Measurements from ENCODE around the gene APRT. TPM values are rescaled to one million over a fixed set of nuclear protein-coding genes. Genes with fewer than 3 reads are reported as not detected.
A peak's percentile ranks its signal among the peaks of the same experiment; 100 is the strongest.

APRT gene
- total RNA-seq, 2 donors from 2014 or later: 63.8 to 64.2 TPM

DNA sequence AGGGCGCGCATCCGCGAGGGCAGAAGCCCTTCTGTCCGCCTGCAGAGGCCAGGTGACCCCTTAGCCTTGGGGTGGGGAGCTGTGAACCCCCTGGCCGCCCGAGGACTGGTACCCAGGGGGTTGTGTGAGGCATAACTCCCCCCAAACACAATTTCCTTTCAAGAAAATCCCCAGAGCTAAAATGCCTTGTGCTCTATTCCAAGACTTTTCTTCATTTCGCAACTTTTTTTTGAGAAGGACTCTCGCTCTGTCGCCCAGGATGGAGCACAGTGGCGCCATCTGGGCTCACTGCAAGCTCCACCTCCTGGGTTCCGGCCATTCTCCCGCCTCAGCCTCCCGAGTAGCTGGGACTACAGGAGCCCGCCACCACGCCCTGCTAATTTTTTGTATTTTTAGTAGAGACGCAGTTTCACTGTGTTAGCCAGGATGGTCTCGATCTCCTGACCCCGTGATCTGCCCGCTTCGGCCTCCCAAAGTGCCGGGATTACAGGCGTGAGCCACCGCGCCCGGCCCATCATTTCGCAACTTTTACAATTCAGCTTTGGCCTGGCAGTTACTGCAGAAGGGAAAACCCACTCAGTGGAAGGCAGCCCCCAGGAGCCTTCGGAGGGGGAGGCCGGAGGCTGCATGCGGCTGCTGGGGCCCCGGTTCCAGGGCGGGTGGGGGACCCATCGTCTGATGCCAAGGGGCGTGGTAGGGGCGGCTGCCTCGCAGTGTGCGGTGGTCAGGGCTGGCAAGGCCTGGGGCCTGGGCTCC lies 963 bp upstream of the APRT start:
- DNase-seq (peak; percentile 77), ATAC-seq (peak; percentile 2 to 3)
- intact Hi-C loops (cut with DNase I): loop anchor here (10.0 kb wide), 2 partner anchors 352 to 402 kb away; partner anchors contain the start of gene ZNF778 (in 1 of the 2)

DNA sequence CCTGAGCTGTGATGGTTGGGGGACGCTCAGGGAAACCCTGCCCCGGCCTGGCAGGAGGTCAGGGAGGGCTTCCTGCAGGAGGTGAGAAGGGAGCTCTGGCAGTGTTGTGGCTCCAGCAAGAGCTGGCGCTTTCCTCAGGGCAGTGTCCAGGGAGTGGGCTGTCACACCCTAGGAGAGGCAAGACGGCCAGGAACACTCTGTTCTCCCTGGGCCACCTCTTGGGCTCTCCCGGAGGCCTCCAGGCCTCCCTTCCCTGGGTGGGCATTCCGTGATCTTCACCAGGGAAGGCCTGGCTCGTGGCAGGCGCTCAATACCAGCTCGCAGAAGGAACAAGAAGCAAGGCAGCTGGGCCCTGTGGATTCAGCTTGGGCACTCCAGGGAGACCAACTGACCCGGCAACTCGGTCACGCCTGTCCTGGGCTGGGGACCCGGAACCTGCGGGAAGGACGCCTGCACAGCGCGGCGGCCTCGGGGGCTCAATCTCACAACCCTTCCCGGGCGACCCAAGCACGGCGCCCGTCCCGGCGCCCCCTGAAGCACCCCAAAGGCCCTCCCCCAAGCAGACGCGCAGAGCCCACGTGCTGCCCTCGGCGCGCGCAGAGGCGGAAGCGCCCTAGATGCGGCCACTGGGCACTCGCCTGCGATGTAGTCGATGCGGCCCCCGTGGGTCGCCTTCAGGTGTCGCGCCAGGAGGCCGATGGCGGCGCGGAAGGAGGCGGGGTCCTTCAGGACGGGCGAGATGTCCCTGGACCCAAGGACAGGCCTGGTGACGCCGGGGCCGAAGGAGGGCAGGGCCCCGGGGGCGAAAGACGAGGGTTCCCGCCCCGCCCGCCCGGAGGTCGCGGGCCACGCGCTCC lies 588 bp downstream of the APRT start:
- intact Hi-C loops (cut with DNase I): loop anchor here (10.0 kb wide), 2 partner anchors 354 to 404 kb away; partner anchors contain the start of gene ZNF778 (in 1 of the 2)
- DNase-seq (peak; percentile 85), ATAC-seq (peak; percentile 78 to 86)

DNA sequence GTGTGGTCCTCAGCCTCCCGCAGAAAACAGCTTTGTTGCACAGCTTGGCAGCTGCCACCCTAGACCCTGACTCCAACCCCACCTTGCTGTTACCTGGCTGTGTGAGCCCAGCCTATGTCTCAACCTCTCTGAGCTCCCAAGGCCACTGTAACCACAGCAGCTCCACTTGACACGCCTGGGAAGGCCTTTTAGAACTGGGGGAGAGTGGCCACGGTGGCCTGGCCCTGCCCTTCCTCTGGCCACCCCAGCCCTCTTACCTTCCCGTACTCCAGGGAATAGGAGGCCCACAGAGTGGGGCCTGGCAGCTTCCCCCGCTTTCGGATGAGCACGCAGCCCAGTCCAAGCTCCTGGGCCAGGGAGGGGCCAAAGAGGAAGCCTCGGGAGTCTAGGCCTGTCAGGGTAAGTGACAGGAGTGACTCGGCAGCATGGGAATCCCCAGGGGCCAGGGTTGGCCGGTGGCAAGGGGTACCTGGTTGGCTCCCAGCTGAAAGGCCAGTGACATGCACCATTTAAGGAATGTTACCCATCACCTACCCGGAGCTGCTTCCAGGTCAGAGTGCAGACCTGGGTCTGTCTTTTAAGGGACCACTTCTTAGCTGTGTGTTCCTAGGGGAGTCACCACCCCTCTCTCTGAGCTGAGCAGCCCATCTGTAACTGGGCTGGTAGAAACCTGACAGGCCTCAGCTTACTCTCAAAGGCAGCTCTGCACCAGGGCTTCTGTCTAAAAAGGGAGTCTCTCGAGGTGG lies 1.4 kb downstream of the APRT start:
- DNase-seq: no peak
- intact Hi-C loops (cut with DNase I): loop anchor here (10.0 kb wide), 2 partner anchors 354 to 404 kb away; partner anchors contain the start of gene ZNF778 (in 1 of the 2)
- no peak for ATAC-seq

DNA sequence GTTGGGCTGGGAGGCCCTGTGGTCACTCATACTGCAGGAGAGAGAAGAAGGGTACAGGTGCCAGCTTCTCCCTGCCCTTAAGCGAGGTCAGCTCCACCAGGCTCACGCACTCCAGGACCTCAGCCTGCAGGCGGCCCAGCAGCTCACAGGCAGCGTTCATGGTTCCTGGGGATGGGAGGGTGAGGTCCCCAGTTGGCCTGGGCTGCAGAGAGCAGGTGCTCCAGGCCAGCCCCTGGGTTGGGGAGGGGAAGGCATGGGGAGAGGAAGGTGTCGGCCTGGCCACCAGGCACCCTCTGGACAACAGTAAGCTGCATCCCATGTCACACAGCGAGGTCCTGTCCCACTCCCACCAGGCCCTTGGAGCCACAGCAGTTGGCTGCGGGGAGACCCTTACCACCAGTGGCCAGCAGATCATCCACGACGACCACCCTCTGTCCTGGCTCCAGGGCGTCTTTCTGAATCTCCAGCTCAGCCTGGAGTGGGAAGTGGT lies 2.0 kb downstream of the APRT start:
- intact Hi-C loops (cut with DNase I): loop anchor here (10.0 kb wide), 2 partner anchors 355 to 405 kb away; partner anchors contain the start of gene ZNF778 (in 1 of the 2)
- DNase-seq: no peak
- no peak for ATAC-seq

DNA sequence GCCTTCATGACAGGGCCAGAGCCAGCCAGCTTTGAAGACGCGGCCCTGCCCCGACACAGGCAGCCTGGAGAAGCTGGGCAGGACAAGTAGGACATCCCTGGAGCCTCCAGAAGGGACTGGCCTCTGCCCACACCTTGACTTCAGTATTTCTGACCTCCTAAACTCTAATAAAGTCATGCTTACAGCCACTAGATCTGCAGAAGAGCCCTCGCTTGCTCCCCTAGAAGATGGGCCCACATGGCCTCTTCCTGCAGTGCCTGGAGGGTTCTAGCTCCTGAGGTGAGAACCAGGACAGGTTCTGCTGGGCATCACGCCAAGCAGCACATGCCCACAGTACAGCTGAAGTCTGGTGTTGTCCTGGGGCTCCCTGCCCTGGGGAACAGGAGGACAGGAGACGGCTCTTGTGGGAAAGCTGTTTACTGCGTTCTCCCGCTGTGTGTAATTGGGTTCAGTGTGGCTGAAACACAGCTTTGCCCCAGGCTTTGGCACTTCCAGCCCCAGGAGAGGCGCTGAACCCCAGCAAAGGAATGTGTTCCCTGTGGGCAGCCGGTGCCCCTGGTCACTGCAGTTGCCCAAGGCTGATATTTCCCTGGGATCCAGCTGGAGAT lies 2.6 kb downstream of the APRT start:
- intact Hi-C loops (cut with DNase I): no loop called here
- ATAC-seq (no peak), DNase-seq (no peak)

DNA sequence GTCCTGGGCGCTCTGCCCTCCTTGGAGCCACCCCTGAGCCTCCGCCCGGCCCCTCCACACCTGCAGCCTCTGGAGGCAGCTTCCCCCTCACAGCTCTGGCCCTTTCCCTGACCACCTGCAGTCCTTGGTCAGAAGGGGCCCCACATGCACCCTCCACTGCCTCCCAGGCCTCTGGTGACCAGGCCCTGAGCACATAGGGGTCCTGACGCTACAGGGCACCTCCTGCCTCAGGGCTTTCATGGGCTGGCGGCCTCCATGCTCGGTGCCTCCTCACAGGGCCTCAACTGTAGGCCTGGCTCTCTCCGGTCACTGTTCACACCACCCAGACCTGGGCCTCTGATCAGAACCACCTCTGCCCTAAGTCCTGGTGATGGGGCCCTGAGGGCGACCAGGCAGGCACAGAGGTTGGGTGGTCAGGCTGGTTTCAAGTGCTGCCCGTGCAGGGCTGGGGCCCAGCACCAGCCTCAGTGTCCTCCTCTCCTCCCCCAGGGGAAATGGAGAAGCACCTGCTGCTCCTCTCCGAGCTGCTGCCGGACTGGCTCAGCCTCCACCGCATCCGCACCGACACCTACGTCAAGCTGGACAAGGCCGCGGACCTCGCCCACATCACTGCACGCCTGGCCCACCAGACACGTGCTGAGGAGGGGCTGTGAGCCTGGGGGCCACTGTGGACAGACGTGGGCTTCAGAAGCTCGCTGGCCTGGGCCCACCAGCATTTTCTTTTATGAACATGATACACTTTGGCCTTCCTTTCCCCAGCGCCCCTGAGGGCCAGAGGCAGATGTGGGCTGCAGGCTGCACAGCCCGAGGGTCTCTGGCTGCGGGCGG lies 3.9 kb downstream of the APRT start:
- no peak for DNase-seq
- no peak for ATAC-seq
- intact Hi-C loops (cut with DNase I): no loop called here

DNA sequence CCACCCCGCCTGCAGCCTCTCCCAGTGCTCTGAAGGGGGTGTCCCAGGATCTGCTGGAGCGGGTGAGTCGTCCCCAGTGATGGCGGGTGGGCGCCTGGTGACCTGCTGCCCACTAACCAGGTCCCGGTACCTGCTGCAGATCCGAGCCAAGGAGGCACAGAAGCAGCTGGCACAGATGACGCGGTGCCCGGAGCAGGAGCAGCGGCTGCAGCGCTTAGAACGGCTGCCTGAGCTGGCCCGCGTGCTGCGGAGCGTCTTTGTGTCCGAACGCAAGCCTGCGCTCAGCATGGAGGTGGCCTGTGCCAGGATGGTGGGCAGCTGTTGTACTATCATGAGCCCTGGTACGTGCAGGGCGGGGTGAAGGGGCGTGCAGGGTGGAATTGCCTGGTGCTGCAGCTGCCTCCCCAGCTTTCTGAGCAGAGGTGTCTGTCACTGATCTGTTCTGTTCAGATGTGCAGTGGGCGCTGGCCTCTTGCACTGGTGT lies 4.5 kb downstream of the APRT start:
- DNase-seq (no peak), ATAC-seq (no peak)
- intact Hi-C loops (cut with DNase I): no loop called here

DNA sequence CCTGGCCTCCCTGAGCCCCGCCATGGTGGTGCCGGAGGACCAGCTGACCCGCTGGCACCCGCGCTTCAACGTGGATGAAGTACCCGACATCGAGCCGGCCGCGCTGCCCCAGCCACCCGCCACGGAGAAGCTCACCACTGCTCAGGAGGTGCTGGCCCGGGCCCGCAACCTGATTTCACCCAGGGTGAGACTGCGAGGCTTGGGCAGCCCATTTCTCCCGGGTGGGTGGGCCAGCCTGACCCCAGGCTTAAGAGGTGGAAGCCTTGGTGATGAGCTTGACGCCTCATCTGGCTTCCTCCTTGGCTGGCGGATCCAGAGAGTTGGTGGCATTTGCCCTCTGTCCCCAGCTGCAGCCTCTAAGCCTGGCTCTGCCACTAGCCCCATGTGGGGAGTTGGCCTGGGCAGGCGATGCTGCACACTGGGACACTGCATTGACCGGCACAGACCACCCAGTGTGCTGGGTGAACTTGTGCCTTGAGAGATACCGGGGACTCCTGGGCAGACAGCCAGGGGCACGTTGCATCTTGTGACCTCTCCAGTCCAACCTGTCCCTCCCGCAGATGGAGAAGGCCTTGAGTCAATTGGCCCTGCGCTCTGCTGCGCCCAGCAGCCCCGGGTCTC lies 5.1 kb downstream of the APRT start:
- no peak for DNase-seq
- ATAC-seq: no peak
- intact Hi-C loops (cut with DNase I): no loop called here

DNA sequence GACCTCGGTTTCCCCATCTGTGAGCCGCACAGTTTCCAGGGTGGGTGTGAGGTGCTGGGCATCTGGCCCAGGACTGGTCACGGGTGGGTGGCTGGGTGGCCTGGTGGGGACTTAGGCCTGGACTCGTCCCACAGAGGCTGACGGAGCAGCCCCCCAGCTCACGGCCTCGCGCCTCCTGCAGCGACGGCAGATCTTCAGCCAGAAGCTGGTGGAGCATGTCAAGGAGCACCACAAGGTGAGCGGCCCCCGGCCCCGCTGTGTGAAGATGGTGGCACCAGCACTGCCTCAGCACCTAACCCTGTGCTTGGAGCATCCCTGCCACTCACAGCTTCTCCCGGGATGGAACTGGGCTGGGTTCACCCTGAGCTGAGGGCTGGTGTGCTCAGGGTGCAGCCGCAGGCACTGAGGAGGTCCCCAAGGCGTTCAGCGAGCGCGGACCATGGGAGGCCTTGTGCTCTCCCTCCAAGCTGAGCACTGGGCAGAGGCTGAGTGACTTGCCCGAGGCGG lies 5.8 kb downstream of the APRT start:
- no peak for ATAC-seq
- intact Hi-C loops (cut with DNase I): no loop called here

DNA sequence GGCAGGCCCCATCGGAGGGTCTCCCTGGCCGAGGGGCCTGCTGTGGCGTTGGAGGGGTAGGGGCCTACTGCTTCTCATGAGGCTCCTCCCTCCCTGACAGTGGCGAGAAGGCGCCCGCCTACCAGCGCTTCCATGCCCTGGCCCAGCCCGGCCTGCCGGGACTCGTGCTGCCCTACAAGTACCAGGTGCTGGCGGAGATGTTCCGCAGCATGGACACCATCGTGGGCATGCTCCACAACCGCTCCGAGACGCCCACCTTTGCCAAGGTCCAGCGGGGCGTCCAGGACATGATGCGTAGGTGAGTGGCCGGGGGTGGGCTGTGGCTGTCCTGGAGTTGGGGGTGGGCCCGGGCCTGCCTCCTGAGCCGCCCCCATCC lies 6.4 kb downstream of the APRT start:
- DNase-seq: no peak
- no peak for ATAC-seq
- intact Hi-C loops (cut with DNase I): no loop called here

More for the DNA sequence above, 5.8 kb downstream of the APRT start:
- DNase-seq: no peak

DNA sequence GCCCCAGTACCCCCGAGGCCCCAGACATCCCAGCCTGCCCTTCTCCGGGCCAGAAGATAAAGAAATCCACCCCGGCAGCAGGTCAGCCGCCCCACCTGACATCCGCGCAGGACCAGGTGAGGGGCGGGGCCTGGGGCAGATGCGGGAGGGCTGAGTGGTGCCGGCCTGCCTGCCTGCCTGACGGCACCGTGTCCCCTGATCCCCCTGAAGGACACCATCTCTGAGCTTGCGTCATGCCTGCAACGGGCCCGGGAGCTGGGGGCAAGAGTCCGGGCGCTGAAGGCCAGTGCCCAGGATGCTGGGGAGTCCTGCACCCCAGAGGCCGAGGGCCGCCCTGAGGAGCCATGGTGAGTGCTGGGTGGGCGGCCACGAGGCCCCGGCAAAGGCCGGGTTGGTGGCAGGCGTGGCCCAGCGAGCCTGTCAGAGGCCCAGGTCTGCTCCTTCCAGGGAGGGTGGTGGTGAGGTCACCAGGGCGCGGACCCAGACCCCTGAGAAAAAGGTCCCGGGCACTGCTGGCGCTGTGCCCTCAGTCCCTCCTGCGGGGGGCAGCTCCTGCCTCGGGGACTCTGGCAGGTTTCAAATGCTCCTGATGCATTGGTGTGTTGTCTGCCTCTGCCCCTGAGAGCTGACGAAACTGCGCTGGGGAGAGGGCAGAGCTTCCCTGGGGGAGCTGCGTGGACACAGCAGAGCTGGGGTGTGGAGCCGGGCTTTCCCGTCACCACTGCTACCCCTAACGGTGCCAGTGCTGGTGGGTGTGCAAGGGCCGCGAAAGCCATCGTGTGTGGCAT lies 7.0 kb downstream of the APRT start:
- DNase-seq: no peak
- no peak for ATAC-seq
- intact Hi-C loops (cut with DNase I): no loop called here

DNA sequence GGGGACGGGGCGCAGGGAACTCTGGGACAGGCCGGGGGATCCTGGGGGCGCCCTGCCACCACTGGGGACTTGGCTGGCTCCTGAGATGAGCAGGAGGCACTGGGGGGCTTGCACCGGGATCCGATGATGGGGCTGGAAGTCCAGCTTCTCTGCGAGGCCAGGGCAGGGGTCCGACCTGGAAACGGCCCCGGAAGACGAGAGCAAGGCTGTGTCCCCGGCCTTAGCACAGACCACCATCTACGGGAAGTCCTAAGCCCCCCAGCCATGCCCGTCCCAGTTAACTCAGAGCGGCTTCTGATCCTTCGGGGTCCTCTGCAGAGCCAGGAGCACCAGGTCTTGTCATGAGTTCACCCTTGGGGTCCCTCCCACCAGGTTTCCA lies 7.6 kb downstream of the APRT start:
- no peak for DNase-seq
- intact Hi-C loops (cut with DNase I): no loop called here

DNA sequence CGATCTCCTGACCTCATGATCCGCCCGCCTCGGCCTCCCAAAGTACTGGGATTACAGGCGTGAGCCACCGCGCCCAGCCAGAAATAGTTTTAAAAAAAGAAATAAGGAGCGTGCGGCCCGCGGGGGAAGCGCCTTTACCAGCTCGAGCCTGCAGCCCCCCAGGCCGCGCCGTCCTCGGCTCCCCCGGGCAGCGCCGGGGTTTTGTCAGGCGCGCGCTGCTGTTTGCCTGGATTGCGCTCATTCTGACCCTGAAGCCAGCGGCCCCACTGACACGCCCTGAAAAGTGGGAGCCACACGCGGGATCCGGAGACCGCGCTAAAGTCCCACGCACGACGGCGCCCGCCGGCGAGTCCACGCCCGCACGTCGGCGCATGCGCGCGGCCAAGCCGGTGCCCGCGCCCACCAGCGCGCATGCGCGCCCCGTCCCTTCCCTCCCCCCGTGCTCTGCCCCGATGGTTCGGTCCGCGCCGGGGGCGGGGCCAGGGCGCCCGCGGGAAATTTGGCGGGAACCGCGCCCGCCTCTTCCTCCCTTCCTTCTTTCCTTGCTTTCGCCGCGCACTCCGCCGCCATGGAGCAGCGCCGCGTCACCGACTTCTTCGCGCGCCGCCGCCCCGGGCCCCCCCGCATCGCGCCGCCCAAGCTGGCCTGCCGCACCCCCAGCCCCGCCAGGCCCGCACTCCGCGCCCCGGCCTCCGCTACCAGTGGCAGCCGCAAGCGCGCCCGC lies 8.3 kb downstream of the APRT start, which contains the start of gene CDT1:
CDT1 (plus strand) TSS at position 526 of the 724 bp plus-strand sequence; CDS start at position 569, 43 bp downstream.
- intact Hi-C loops (cut with DNase I): no loop called here
- ATAC-seq: peak; percentile 71 to 84
- peak; percentile 86 for DNase-seq

More for the DNA sequence above, 7.6 kb downstream of the APRT start:
- ATAC-seq: no peak

DNA sequence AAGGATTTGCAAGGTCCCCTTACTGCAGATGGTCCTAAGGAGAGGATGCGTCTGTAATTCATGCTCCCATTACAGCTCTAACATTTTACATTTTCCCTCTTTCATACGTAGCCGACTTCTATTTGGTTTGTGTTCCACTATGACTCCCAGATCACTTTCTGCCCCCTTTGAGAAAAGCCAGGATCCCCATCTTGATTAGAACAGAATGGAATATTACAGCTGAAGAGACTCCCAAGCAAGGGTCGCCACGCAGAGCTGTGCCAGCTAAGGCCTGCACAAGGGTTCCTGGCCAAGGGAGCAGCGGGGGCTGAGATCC lies 11.5 kb downstream of the APRT start:
- ATAC-seq (no peak), DNase-seq (no peak)
- intact Hi-C loops (cut with DNase I): no loop called here

DNA sequence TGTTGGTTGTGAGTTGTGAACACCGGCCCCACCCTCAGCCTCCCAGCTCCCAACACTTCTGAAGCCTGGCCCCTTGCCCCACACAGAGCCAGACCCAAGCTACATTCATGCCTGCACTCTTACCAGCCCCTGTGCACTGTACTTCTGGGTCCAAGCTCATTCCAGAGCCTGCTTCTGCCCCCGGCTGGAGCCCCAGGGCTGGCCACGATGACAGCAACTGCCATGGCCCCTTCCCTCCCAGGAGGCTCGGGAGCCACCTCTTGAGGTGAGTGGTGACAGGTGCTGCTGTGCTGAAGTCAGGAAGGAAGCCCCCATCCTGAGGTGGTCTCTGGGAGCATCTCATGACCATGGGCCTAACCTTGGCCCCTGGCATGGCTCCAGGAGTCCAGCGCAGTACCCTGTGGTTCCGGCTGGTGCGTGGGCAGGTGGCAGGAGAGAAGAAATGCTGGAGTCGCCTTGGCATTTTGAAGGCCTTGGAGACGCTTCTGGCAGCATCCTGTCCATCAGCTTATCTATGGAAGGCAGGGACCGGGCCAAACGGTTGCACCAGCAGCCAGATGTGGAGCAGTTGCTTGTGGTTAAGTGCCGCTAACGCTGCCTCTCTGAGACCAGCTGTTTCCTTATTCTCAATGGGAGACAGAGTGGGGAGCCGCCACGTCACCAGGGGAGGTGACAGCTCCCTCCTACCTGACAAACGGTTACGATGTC lies 12.0 kb downstream of the APRT start:
- ATAC-seq (no peak), DNase-seq (no peak)
- intact Hi-C loops (cut with DNase I): no loop called here
